GM13976 (cell line): Measurements from ENCODE around the gene ARMC2.

Experiments
- DNase-seq: peaks from one replicate; pipeline ENCODE4 v3.0.0; 2012; ENCODE audit warnings: low spot score
- in situ Hi-C: fragments of 300-500 bp; cut with MboI; formaldehyde crosslinking; loops from one replicate; pipeline ENCODE4 v1.12.0; 2022; ENCODE audit warnings: low sequenced_read_pairs, mixed read lengths, inconsistent platforms; ENCODE audit not compliant: unreplicated experiment
- TF ChIP-seq, protein P1 (sequence below): IDR thresholded peaks from 2 replicates; pipeline ENCODE4 v1.5.1; 2012; ENCODE audit warnings: borderline replicate concordance, mild to moderate bottlenecking; ENCODE audit not compliant: insufficient read depth; ENCODE audit errors: extremely low read depth, missing control alignments, control extremely low read depth

ARMC2 gene

DNA sequence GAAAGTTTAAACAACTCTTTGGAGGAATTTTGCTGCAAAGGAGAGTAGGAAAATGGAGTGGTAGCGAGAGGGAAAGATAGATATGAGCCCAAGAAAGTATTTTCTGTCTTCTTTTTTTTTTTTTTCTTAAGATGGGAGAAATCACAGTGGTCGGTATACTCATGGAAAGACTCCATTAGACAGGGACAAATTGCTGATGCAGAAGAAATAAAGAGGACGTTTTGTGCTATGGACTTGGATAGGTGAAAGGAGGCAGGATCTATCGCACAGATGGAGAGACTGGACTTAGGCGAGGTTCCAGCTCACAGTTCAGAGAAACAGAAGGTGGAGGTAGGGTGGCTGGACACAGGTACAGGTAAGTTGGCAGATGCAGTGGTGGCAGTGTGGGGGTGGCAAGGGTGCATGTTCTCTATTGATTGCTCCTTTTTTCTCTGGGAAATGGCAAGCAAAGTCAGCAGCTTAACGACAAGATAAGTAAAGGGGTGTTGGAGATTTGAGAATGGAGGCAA lies 44.2 kb upstream of the ARMC2 start:
- TF ChIP-seq, protein P1, sequence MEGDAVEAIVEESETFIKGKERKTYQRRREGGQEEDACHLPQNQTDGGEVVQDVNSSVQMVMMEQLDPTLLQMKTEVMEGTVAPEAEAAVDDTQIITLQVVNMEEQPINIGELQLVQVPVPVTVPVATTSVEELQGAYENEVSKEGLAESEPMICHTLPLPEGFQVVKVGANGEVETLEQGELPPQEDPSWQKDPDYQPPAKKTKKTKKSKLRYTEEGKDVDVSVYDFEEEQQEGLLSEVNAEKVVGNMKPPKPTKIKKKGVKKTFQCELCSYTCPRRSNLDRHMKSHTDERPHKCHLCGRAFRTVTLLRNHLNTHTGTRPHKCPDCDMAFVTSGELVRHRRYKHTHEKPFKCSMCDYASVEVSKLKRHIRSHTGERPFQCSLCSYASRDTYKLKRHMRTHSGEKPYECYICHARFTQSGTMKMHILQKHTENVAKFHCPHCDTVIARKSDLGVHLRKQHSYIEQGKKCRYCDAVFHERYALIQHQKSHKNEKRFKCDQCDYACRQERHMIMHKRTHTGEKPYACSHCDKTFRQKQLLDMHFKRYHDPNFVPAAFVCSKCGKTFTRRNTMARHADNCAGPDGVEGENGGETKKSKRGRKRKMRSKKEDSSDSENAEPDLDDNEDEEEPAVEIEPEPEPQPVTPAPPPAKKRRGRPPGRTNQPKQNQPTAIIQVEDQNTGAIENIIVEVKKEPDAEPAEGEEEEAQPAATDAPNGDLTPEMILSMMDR: no peak
- in situ Hi-C loops: no loop called here
- no peak for DNase-seq

DNA sequence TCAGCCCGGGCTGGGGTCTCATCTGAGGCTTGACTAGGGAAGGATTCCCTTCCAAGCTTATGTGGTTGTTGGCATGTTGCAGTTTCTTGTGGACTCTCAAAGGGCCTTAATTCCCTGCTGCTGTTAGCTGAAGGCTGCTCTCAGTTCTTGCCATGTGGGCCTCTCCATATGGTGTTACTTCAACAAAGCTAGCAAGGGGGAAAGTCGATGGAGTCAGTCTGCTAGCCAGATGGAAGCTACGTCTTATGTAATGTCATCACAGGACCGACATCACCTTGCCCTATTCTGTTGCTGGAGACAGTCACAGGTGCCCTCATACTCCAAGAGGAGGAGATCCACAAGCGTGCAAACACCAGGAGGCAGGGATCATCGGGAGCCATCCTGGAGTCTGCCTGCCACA lies 43.3 kb upstream of the ARMC2 start:
- DNase-seq: no peak
- in situ Hi-C loops: no loop called here
- TF ChIP-seq, protein P1: no peak

DNA sequence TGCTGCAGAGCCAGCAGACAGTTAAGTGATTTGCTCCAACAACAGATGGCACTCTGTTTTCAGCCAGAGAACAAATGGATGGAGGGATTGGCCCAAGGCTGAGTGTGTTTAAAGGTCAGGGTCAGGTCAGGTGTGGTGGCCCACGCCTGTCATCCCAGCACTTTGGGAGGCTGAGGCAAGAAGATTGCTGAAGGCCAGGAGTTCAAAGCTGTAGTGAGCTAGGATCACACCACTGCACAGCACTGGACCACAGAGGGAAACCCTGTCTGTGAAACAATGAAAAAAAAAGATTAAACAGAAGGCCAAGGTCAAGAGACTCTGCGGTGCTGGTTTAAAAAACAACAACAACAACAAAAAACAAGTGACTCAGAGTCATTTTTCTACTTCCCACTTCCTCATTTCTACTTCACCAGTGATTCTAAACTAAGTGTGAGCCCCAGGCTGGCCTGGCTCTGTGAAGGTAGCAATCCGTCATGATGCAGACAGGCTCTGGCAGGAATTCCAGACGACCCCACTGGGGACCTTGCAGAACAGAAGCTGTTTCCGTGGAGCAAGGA lies 42.5 kb upstream of the ARMC2 start:
- TF ChIP-seq, protein P1: no peak
- in situ Hi-C loops: no loop called here
- DNase-seq: no peak

DNA sequence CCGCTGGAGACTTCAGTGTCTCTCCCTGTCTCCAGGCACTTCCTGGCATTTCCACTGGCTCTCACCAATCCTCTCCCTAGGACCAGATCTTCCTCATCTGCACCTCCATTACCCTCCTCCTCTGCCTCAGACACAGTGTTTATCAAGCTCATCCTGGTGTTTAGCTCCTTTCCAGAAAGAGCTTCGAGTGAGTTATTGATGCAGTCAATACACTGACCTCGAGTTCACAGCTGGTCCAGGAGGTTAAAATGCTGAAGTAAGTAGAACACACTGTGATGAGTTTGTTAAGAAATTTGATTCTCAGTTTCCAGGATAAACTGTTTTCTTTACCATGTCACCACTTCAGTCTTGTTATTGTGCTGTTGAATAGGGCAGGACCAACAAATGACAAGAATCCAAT lies 42.1 kb upstream of the ARMC2 start:
- DNase-seq: no peak
- in situ Hi-C loops: no loop called here
- TF ChIP-seq, protein P1: no peak

DNA sequence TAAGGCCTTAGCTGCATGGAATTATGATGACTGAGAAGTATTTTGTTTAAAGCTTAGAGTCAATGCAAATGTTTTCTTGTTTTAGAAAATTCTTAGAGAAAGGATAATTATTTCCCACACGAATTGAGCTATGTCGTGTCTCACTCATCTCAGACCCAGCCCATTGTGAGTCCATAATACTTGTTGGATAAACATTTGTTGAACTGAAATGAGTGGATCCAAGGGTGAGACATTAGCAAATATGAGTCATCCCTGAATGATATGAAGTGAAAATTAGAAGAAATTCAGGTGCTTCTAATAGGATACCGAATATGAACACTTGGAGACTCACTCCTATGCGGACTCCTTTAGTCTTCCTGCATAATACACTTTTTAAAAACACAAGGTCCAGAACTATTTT lies 41.6 kb upstream of the ARMC2 start:
- TF ChIP-seq, protein P1: no peak
- in situ Hi-C loops: no loop called here
- no peak for DNase-seq

DNA sequence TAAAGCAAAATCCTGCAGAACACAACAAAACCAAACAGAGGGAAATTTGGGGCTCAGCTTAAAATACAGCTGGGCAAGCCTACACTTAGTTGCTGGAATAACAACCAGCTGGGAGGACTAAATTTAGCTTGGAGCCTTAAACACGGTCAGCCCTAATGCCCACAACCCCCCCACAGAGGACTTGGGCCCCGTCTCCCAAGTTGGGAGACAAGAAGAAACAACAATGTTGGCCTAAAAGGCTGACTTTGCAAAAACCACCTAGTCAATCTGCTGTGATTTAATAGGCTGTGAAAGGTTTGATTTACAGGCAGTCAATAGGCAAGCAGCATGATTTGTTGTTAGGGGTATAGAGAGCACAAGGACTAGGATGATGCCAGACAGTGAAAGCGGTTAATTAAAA lies 40.3 kb upstream of the ARMC2 start:
- TF ChIP-seq, protein P1: no peak
- DNase-seq: no peak
- in situ Hi-C loops: no loop called here

DNA sequence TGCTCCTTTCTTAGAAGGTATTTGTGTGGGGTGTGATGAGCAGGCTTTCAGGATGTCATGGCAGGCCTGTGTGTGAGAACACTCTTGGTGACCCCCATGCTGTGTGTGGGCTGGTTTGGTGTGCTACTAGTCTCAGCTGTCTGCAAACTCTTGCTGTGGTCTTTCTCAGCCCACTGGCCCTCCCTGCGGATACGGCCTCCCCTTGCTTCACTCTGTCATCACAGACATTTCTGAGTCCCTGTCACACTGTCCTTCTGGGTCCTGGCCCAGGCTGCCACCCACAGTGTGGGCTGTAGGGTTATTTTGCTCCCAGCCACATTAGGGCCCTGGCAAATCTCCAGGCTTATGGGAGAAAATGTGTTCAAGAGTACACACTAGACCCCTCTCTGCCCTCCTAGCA lies 39.0 kb upstream of the ARMC2 start:
- in situ Hi-C loops: no loop called here
- TF ChIP-seq, protein P1: no peak
- DNase-seq: no peak
